ENCODE measurements around the gene NUMB. TPM values are rescaled to one million over a fixed set of nuclear protein-coding genes. Genes with fewer than 3 reads are reported as not detected.

Gene NUMB
- total and polyA plus RNA-seq, 4 donors: 21.2 to 45.8 (median 26.1) TPM

GRCh38 chr14:73342670-73343069, 115.7 kb downstream of the NUMB start:
- 80% methylated on average over 5 of the region's 5 CpGs for WGBS
- DNase-seq (ENCODE audit: low spot score): no peak
- H3K9me3 ChIP-seq (ENCODE audit: control insufficient read depth in 4 of 4, low read length in 3 of 4): no peaks in the 10 kb centered on the region
- H3K36me3 ChIP-seq (ENCODE audit: control insufficient read depth in 4 of 4, insufficient read depth in 3 of 4, low read depth in 1 of 4, low read length in 3 of 4): no peaks in the 10 kb centered on the region
- no peaks in the 10 kb centered on the region for H3K4me1 ChIP-seq (ENCODE audit: control insufficient read depth in 4 of 4, insufficient read depth in 4 of 4, low read length in 3 of 4)
- TF ChIP-seq EGR1 (IDR thresholded peaks at IDR 0.05; ENCODE audit: low read depth in 2 of 2): no peak
- TF ChIP-seq JUND (IDR thresholded peaks at IDR 0.05): no peak
- TF ChIP-seq RAD21 (IDR thresholded peaks at IDR 0.05): no peak
- TF ChIP-seq MAX (IDR thresholded peaks at IDR 0.05): no peak
- no peak for TF ChIP-seq YY1 (IDR thresholded peaks at IDR 0.05)
- no peak for TF ChIP-seq FOXA2 (IDR thresholded peaks at IDR 0.05)
- no peak for TF ChIP-seq SP1 (IDR thresholded peaks at IDR 0.05)
- no peak for TF ChIP-seq RXRA (IDR thresholded peaks at IDR 0.05)
- no peak for TF ChIP-seq HNF4G (IDR thresholded peaks at IDR 0.05)
- TF ChIP-seq ZBTB33 (IDR thresholded peaks at IDR 0.05): no peak
- no peak for TF ChIP-seq FOXA1 (IDR thresholded peaks at IDR 0.05)
- TF ChIP-seq CTCF (IDR thresholded peaks at IDR 0.05; ENCODE audit: low read depth, low read length, missing input control): no peak
- TF ChIP-seq ATF3 (IDR thresholded peaks at IDR 0.05): no peak
- TF ChIP-seq HNF4A (conservative IDR thresholded peaks at IDR 0.05): no peak
- no peak for TF ChIP-seq TAF1 (conservative IDR thresholded peaks at IDR 0.05)
- H3K27me3 ChIP-seq (ENCODE audit: control insufficient read depth in 4 of 4, insufficient read depth in 4 of 4, low read length in 3 of 4): no peaks in the 10 kb centered on the region
- H3K27ac ChIP-seq (ENCODE audit: low read depth in 1 of 2, low read length in 2 of 2): no peak overlapping the region
- H3K4me3 ChIP-seq (ENCODE audit: low read depth in 1 of 3, low read length in 3 of 3): no peak overlapping the region
- H3K9ac ChIP-seq (ENCODE audit: low read depth in 1 of 2, low read length in 2 of 2): no peak overlapping the region

GRCh38 chr14:73339846-73340595, 118.3 kb downstream of the NUMB start:
- no peak for DNase-seq (ENCODE audit: low spot score)
- Histone ChIP-seq H3K27me3 (ENCODE audit: control insufficient read depth in 4 of 4, insufficient read depth in 4 of 4, low read length in 3 of 4) (no peaks in the 10 kb centered on the region), H3K9me3 (ENCODE audit: control insufficient read depth in 4 of 4, low read length in 3 of 4) (no peaks in the 10 kb centered on the region), H3K36me3 (ENCODE audit: control insufficient read depth in 4 of 4, insufficient read depth in 3 of 4, low read depth in 1 of 4, low read length in 3 of 4) (no peaks in the 10 kb centered on the region), H3K27ac (ENCODE audit: low read depth in 1 of 2, low read length in 2 of 2) (no peak overlapping the region), H3K4me1 (ENCODE audit: control insufficient read depth in 4 of 4, insufficient read depth in 4 of 4, low read length in 3 of 4) (no peaks in the 10 kb centered on the region), H3K9ac (ENCODE audit: low read depth in 1 of 2, low read length in 2 of 2) (no peak overlapping the region), H3K4me3 (ENCODE audit: low read depth in 1 of 3, low read length in 3 of 3) (no peak overlapping the region)
- 97% methylated on average over 6 of the region's 6 CpGs for WGBS
- no peak for TF ChIP-seq ATF3 (IDR thresholded peaks at IDR 0.05)
- no peak for TF ChIP-seq NR2F2 (IDR thresholded peaks at IDR 0.05)
- no peak for TF ChIP-seq EGR1 (IDR thresholded peaks at IDR 0.05; ENCODE audit: low read depth in 2 of 2)
- no peak for TF ChIP-seq FOXA2 (IDR thresholded peaks at IDR 0.05)
- no peak for TF ChIP-seq RAD21 (IDR thresholded peaks at IDR 0.05)
- no peak for TF ChIP-seq HNF4A (conservative IDR thresholded peaks at IDR 0.05)
- no peak for TF ChIP-seq SP1 (IDR thresholded peaks at IDR 0.05)
- no peak for TF ChIP-seq JUND (IDR thresholded peaks at IDR 0.05)
- no peak for TF ChIP-seq YY1 (IDR thresholded peaks at IDR 0.05)
- no peak for TF ChIP-seq HNF4G (IDR thresholded peaks at IDR 0.05)
- no peak for TF ChIP-seq TAF1 (conservative IDR thresholded peaks at IDR 0.05)
- no peak for TF ChIP-seq MAX (IDR thresholded peaks at IDR 0.05)
- TF ChIP-seq GABPA (IDR thresholded peaks at IDR 0.05 in 1 of 2, conservative IDR thresholded peaks at IDR 0.05 in 1 of 2): no peak
- no peak for TF ChIP-seq RXRA (IDR thresholded peaks at IDR 0.05)
- TF ChIP-seq ZBTB33 (IDR thresholded peaks at IDR 0.05): no peak
- TF ChIP-seq REST (IDR thresholded peaks at IDR 0.05): no peak
- TF ChIP-seq FOXA1 (IDR thresholded peaks at IDR 0.05): no peak
